Measurements from ENCODE around the gene IFFO2.

The IFFO2 gene

GRCh38 chr1:18861082-18861481 is 95.4 kb downstream of the IFFO2 start:
- Mint-ChIP-seq H3K27me3 (peaks cover 3% of the 10 kb centered on the region), H3K36me3 (no peaks in the 10 kb centered on the region), H3K27ac (no peak overlapping the region), H3K9me3 (no peaks in the 10 kb centered on the region), H3K4me1 (no peaks in the 10 kb centered on the region), H3K4me3 (no peak overlapping the region)

- H3K27me3 Mint-ChIP-seq, result peaks cover 3% of the 10 kb centered on the region
- H3K4me1 Mint-ChIP-seq, result no peaks in the 10 kb centered on the region
- no peaks in the 10 kb centered on the region for H3K9me3 Mint-ChIP-seq
- no peak within 1 kb of the TSS for H3K27ac Mint-ChIP-seq
- H3K36me3 Mint-ChIP-seq, result no peaks in the 10 kb centered on the region
- H3K4me3 Mint-ChIP-seq, result no peak within 1 kb of the TSS
Observed at GRCh38 chr1:18859560-18859959, 96.9 kb downstream of the IFFO2 start, which contains the start of gene TAS1R2. TSS of gene TAS1R2 (minus strand) at chr1:18859660. CDS start at chr1:18859660, 0 bp downstream.

GRCh38 chr1:18858070-18858688 is 98.3 kb downstream of the IFFO2 start:
- Mint-ChIP-seq H3K9me3 (no peaks in the 10 kb centered on the region), H3K27ac (no peak overlapping the region), H3K4me1 (no peaks in the 10 kb centered on the region), H3K27me3 (peaks cover 3% of the 10 kb centered on the region), H3K4me3 (no peak overlapping the region), H3K36me3 (no peaks in the 10 kb centered on the region)

- H3K4me1 Mint-ChIP-seq, result no peaks in the 10 kb centered on the region
- H3K36me3 Mint-ChIP-seq, result no peaks in the 10 kb centered on the region
- no peaks in the 10 kb centered on the region for H3K9me3 Mint-ChIP-seq
- no peak overlapping the region for H3K27ac Mint-ChIP-seq
- no peak overlapping the region for H3K4me3 Mint-ChIP-seq
- H3K27me3 Mint-ChIP-seq, result peaks cover 3% of the 10 kb centered on the region
Observed at GRCh38 chr1:18856435-18856834, 100.0 kb downstream of the IFFO2 start.

GRCh38 chr1:18855573-18855972 is 100.9 kb downstream of the IFFO2 start:
- H3K4me1 Mint-ChIP-seq, result no peaks in the 10 kb centered on the region
- no peak overlapping the region for H3K27ac Mint-ChIP-seq
- H3K27me3 Mint-ChIP-seq, result peaks cover 3% of the 10 kb centered on the region
- H3K4me3 Mint-ChIP-seq, result no peak overlapping the region
- no peaks in the 10 kb centered on the region for H3K9me3 Mint-ChIP-seq
- H3K36me3 Mint-ChIP-seq, result no peaks in the 10 kb centered on the region

GRCh38 chr1:18854331-18855025 is 102.0 kb downstream of the IFFO2 start:
- Mint-ChIP-seq H3K27ac (no peak overlapping the region), H3K4me3 (no peak overlapping the region), H3K4me1 (no peaks in the 10 kb centered on the region), H3K36me3 (no peaks in the 10 kb centered on the region), H3K9me3 (no peaks in the 10 kb centered on the region), H3K27me3 (peaks cover 1% of the 10 kb centered on the region)
